Cardiac septum (tissue), 1 donor: ENCODE measurements around the gene SLC25A26. TPM values are rescaled to one million over a fixed set of nuclear protein-coding genes. Genes with fewer than 3 reads are reported as not detected.
A peak's percentile ranks its signal among the peaks of the same experiment; 100 is the strongest.

Experiments used
- DNase-seq: peaks from one replicate; pipeline ENCODE4 v3.0.0-alpha.2; 2020; ENCODE audit warnings: low spot score
- intact Hi-C: fragments of 100-400 bp; cut with DNase I; formaldehyde crosslinking; loops from one replicate; pipeline ENCODE4 v1.14.0; 2022
- long read RNA-seq: library from polyadenylated mRNA; unstranded; transcript quantifications from one replicate; pipeline ENCODE4 v2.0.0, GENCODE V29; 2021
- total RNA-seq: library from RNA; stranded (reverse); fragmentation: NEBNext Ultra II Directional; extraction: Animal tissue kit (Norgen Biotek cat#: 25700); gene quantifications from one replicate; pipeline ENCODE4 v1.2.1, GENCODE V29; 2021
- donor health status: DM: no; HTN: no; CAD: no.

SLC25A26 gene, protein sequence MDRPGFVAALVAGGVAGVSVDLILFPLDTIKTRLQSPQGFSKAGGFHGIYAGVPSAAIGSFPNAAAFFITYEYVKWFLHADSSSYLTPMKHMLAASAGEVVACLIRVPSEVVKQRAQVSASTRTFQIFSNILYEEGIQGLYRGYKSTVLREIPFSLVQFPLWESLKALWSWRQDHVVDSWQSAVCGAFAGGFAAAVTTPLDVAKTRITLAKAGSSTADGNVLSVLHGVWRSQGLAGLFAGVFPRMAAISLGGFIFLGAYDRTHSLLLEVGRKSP
- total RNA-seq, result 18.6 TPM
- long read RNA-seq, partial matches to known transcripts, result 13 of 31 reads
- long read RNA-seq, other reads (novel, unspliced or antisense), result 16 of 31 reads

DNA sequence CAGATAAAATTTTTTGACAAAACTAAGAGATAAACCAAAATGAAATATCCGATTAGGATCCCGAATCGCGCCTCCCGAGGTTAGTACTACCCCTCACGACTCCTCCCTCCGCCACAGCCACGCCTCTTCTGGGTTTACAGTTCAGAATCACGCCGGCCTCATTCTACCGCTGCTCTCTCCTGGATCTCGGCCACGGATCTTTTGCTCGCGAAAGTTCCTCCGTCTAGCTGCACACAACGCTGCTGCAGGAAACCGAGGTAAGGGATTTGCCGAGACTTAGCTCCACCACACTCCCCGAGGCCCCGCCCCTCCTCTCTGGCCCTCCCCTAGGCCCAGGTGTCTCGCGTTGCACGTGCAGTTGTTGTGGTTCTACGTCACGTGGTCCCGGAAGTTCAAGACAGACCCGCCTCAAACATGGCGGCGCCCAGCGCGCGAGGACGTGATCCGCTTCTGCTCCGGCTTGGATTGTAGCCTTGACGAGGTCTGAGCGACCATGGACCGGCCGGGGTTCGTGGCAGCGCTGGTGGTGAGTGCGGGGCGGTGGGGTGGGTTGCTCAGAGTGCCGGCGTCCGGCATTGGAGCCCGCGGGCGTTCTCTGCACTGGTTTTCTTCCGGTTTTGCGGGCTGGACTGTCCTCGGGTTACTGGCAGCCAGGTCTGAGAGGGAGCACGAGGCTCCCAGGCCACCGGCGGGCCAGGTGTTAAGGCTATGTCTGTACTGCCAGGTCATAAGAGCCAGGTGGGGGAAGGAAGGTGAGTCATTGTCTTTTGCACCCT is at the start of gene SLC25A26:
SLC25A26 (plus strand) TSS at position 400 of the 776 bp plus-strand sequence; CDS start at position 494, 94 bp downstream.
- peak; percentile 97 for DNase-seq
- intact Hi-C loops, result no loop called here

DNA sequence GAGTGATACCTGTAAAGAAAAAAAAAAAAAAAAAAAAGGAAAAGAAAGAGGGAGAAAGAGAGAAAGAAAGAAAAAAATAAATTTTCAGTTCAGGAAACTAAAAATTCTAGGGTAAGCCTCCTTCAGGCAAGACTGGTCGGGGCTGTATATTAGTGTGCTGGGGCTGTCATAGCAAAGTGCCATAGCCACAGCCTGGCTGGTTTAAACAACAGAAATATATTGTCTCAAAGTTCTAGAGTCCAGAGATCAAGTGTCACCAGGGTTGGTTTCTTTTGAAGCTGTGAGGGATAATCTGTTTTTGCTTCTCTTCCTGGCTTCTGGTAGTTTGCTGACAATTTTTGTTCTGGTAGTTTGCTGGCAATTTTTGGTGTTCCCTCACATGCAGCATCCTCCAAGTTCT is 48.4 kb upstream of the SLC25A26 start:
- DNase-seq, result no peak
- intact Hi-C loops, result no loop called here

DNA sequence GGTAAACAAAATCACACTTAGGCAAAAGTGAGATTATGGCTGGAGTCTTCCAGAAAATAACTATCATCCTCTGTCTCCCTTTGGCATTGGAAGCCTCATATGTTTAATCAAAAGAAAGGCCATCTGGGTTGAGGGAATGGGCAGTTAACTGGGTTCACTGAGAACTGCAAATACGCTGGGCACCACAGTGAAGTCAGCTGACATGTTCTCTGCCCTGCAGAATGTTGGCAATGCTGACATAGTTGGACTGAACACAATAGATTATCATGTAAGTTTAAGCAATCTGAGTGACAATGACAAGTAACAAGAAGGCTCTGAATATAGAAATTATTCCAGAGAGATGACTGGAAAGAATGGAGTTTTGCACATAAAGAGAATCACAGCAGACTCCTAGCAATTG is 43.8 kb upstream of the SLC25A26 start:
- intact Hi-C loops, result loop anchor here (2.0 to 5.0 kb wide), 2 partner anchors 22 to 140 kb away; partner anchors contain the start of gene MAGI1
- DNase-seq, result no peak

DNA sequence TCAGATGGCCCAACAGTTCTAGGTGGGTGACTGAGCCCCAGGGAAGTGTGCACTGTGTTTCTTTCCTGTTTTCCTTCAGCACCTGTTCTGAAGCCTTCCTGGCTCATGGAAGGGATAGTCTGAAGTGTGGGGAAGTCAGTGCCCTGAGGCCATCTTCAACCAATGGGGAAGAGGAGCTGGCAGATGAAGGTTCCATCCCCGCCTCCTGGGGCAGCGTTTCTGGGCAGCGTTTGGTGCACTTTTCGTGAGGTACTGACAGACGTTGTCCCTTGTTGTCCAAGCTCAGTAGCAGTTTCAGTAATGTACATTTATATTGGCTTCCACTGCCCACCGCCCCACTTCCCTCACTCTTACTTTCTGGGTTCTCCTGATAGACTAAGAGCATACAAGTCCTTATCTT is 42.6 kb upstream of the SLC25A26 start:
- DNase-seq, result no peak
- intact Hi-C loops, result loop anchor here (5.0 kb wide), 1 partner anchor 141 kb away; the partner anchor contains the start of gene MAGI1

DNA sequence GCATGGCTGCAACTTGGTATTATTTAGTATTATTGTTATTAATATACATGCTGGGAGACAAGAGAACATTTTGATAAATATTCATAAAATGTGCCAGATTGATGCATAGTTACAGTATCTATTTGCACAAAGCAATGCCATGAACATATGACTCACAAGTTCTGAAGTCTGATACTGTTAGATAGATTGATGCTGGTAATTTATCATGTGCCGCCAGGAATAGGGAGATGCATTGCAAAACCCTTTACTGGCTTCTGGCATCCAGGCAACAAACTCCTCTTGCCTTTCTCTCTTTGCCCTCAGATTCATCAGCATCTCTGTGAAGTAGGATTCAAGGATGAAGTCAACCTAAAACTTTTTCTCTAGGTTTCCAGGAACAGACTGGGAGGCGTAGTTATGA is 41.0 kb upstream of the SLC25A26 start:
- DNase-seq, result no peak
- intact Hi-C loops, result loop anchor here (5.0 kb wide), 1 partner anchor 142 kb away; the partner anchor contains the start of gene MAGI1

DNA sequence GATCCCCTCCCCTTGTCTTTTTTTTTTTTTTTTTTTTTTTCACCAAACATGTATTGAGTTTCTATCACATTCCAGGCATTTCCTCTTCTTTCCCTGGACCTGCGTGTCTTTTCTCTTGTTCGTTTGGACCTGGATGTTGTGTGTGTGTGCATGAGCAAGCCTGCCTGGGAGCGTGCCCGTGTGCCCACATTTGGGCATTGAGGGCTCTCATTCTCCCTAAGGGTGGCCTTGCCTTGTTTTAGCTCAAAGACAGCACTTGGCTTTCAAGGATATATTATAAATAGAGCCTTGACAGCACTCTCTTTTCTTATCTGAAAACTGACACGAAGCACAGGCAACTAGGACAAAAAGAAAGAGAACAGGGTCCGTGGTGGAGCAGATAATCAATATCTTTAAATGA is 39.0 kb upstream of the SLC25A26 start:
- intact Hi-C loops, result no loop called here
- no peak for DNase-seq

DNA sequence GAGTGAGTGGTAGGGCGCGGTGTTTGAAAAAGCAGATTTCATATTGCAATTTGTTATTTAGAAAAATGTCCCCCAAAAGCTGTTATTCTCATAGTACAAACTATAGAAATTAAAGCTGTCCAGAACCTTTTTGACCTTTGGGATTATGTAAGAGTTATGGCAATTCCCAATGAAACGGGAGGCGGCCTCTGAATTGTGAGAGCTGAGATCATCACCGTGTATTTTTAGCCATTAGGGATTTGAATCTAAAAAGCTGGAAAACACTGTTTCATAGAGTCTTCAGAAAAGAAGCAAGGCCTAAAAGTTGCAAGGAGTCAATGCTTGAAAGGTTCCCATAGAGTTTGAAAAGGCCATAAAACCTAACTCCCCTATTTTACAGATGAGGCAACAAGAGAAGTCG is 38.6 kb upstream of the SLC25A26 start:
- no peak for DNase-seq
- intact Hi-C loops, result no loop called here

DNA sequence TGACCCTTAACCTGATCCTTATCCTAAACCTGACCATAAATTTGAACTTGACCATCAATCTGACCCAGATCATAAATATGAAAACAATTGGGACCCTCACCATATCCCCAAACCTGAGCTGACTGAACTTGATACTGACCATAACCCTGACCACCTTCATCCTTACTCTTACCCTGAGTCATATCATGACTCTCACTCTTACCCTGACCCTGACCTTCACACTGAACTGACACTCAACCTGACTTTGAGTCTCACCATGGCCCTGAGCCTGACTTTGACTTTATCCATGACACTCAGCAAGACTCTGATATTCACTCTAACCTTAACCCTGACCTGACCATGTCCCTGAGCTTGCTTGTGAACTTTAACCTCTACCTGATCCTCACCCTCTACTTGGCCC is 34.3 kb upstream of the SLC25A26 start:
- no peak for DNase-seq
- intact Hi-C loops, result no loop called here

DNA sequence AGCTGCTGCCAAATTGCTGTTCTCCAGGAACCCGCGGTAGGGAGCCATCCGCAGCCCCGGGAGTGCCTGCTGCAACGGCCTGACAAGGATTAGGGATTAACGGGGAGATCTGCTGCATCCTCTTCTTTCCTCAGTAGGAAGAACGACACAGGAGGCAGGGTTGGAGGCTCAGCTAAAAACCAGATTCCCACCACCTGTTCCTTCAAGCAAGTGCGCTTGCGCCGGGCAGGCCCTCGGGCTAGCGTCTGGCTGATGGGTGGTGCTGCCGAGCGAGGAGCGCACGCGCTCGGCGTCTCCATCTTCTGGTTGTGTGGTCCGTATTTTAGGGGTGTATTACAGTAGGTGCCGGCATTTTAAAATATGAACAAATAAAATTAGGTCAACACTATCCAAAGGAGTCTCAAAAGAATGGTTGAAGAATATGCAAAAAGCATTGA is 25.4 kb upstream of the SLC25A26 start:
- intact Hi-C loops, result loop anchor here (2.0 to 10.0 kb wide), 2 partner anchors 411 to 771 kb away; no protein-coding TSS in a partner anchor
- DNase-seq, result no peak

DNA sequence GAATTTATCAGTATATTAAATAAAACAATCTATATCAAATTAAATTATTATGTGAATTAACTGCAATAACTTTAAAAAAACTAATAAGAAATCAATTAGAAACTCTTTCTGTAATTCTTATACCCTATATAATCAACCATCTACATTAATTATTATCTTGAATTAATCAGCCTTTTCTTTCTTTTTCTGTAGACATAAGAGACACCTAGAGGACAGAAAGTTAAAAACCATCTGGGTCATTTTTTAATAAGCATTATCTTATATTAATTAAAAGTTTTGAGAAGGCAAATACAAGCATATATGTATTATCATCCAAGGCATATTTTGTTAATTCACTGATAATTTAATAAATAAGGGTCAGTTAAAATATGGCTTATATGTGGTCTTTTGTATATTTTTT is 24.2 kb upstream of the SLC25A26 start:
- intact Hi-C loops, result loop anchor here (10.0 kb wide), 1 partner anchor 772 kb away; no protein-coding TSS in a partner anchor
- DNase-seq, result no peak

DNA sequence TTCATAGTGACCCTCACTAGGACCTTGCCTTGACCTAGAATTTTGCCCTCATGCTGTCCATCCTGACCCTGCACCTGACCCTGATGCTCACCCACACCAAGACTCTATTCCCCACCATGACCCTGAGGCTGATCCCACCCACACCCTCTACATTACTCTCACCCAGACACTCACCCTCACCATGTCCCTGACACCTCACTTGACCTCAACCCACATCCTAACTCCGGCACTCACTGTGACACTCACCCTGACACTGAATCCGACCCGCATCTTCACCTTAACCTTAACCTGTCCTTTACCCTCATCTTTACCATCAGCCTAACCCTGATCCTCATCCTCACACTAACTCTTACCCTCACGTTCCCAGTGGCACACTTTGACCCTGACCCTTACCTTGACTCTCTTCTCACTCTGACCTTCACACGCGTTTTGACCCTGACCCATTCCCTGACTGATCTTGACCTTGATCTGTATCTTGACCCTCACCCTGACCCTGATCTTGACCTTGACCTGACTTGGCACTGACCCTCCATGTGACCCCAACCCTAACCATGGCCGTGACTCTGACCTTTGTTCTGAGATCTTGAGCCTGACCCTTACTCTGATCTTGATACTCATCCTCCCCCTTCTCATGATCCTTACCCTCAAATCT is 22.2 kb upstream of the SLC25A26 start:
- no peak for DNase-seq
- intact Hi-C loops, result loop anchor here (10.0 kb wide), 1 partner anchor 774 kb away; no protein-coding TSS in a partner anchor

DNA sequence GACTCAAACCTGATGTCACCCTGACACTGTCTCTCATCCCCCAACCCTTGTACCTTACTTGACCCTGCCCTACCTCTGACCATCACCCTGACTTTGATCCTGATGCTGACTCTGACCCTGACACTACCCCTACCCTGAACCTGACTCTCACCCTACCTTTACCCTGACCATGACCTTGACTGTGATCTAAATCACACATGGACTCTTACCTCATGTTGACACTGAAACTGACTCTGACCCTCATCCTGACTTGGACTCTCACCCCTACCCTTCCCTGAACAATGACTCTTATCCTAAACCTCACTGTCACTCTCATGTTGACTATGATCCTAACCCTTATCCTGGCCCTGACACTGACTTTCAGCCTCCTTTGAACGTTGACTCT is 21.7 kb upstream of the SLC25A26 start:
- intact Hi-C loops, result loop anchor here (10.0 kb wide), 1 partner anchor 774 kb away; no protein-coding TSS in a partner anchor
- DNase-seq, result no peak

DNA sequence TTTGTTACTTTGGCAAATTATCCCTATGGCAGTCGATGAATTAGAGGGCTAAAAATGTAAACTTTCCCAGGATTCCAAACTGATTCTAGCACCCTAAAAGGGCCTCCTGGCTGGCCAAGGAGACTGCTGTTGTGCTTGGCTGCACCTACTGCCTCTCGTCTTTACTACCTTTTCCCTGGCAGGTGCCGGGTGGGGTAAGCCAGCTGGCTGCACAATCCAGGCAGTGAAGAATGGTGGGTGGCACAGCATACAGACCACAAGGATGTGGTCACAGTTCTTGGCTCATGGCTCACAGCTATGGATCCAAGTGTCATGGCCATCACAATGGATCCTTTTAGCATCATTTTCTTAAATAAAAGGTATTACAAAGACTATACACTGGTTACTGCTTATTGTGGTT is 20.7 kb upstream of the SLC25A26 start:
- intact Hi-C loops, result no loop called here
- DNase-seq, result no peak

DNA sequence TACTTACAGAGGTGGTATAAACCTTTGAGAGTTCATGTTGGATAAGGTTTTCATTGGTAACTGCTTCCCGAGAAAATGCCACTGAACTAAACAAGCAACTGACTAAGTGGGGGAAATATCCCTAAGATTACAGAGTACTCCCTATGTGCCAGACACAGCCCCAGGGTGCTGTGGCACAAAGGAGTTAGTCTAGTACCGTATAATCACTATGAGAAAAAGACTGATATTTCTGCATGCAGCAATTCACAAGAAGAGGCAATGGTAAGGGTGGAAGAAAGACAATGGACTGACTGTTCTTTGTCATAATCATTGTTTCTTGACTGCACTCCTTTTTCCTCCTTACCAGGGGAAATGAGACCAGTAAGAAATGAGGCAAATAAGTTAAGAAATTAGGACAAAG is 20.0 kb upstream of the SLC25A26 start:
- DNase-seq, result no peak
- intact Hi-C loops, result no loop called here

DNA sequence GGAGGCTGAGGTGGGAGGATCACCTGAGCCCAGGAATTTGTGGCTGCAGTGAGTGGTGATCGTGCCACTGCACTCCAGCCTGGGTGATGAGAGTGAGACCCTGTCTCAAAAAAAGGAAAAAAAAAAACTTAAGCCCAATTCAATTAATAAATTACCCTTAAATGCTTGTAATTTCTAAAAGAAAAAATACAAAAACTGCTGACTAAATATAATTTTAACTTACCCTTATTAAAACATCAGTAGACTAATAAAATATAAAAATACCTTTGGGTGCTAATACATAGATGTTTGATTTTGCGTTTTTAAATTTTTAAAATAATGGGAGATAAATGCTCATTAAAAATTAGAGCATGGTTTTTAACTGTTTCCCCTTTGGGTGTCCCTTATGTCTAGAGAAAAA is 17.5 kb upstream of the SLC25A26 start:
- DNase-seq, result no peak
- intact Hi-C loops, result no loop called here

DNA sequence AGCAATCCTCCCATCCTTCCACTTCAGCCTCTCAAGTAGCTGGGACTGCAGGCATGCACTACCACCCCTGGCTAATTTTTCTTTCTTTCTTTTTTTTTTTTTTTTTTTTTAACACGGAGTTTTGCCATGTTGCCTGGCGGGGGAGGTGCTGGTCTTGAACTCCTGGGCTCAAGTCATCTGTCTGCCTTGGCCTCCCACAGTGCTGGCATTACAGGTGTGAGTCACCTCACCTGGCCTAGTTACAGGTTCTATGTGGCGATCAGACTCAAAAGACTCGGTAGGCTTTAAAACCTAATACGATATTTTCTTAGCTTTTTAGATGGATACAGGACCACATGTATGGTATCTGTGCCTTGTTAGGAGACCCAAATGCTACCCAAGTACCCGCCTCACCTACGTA is 14.0 kb upstream of the SLC25A26 start:
- no peak for DNase-seq
- intact Hi-C loops, result no loop called here

DNA sequence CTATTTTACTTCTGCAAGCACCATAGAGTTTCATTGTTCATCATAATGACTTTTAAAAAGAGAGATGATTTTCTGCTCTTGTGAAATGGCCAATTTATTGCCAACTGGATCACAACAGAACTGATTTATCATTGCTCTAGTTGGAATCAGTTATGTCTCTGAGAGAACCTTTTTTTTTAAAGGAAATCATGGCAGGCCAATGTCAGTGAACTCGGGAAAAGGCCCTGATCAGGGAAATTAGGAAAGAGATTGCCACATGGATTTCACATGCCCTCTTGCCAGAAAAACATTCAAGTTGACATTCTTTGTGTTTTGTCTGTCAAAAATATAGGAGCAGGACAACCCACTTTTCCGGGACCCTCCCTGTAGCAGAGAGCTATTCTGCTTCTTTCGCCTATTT is 12.6 kb upstream of the SLC25A26 start:
- no peak for DNase-seq
- intact Hi-C loops, result no loop called here

DNA sequence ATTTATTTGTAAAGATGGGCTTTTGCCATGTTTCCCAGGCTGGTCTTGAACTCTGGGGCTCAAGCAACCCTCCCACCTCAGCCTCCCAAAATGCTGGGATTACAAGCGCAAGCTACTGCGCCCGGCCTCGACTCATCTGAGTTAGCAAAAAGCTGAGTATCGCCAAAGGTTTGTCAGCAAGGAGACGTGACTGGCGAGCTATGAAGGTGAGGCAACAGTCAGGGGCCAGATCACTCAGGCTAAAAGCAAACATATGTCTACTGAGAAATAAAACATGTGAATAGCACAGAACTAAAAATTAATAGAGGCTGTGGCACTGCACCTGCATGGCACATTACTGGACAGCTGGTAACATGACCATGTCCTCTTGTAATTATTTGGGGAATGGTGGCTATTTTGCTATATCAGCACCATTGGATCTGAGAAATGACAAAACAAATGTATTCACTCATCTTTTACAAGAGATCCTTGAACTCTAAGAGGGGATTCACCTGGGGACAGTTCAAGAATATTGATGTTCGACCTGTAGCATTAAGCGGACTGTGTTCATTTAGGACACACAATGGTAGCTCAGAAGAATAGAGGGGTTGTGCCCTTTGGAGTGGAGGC is 10.0 kb upstream of the SLC25A26 start:
- intact Hi-C loops, result no loop called here
- no peak for DNase-seq

DNA sequence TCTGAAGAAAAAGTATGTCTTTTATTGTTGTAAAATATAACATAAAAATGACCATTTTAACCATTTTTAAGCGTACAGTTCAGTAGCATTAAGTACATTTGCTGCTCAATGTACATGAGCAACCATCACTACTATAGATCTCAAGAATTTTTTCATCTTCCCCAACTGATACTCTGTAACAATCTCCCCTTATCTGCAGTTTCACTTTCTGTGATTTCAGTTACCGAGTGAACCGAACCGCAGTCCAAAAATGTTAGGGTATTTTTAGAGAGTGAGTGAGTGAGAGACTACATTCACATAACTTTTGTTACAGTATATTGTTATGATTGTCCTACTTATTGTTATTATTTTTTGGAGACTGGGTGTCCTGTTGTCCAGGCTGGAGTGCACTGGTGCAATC is 9.0 kb upstream of the SLC25A26 start:
- intact Hi-C loops, result no loop called here
- no peak for DNase-seq

DNA sequence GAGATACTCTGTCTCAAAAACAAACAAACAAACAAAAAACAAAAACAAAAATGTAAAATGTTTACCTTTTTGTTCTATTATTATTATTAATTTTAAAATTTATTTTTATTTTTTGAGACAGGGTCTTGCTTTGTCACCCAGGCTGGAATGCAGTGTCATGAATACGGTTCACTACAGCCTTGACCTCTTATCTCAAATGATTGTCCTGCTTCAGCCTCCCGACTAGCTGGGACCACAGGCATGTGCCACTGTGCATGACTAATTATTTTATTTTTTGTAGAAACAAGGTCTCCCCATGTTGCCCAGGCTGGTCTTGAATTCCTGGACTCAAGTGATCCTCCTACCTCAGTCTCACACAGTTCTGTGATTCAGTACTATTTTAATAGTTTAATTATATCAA is 5.7 kb upstream of the SLC25A26 start:
- DNase-seq, result no peak
- intact Hi-C loops, result no loop called here
